ENCODE data around the gene BAZ2B.

DNA sequence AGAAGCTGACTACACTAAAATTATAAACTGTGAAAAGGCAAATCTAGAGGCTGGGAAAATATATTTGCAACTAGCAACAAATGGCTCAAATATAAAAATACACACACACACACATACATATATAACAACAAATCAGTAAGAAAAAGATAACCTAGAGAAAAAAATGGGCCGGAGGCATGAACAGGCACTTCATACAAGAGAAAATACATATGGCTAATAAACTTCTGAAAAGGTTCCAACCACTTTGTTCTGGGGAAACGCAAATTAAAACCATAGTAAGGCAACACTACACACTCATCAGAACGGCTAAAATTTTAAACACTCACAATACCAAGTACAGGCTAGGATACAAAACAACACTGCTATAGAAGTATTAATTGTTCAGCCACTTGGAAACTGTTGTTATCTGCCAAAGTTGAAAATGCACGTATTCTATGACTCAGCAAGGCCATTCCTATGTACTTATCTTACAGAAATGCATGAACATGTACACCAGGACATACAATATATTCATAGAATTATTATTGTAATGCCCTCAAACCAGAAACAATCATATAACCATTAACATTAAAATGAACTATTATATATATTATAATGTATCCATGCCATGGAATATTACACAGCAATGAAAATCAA is 345.5 kb downstream of the BAZ2B start:
- TF ChIP-seq POLR2A (IDR thresholded peaks at IDR 0.05; ENCODE audit: low read depth, low read length), result no peak
- no peak for TF ChIP-seq TAF1 (IDR thresholded peaks at IDR 0.05; ENCODE audit: low read depth, low read length)
